ENCODE measurements around the gene EML5.

Gene EML5

GRCh38 chr14:88613552-88614010 is 179.2 kb downstream of the EML5 start:
- H3K27ac ChIP-seq, result peak overlapping the region; percentile 1 to 6
- TF ChIP-seq CTCF (IDR thresholded peaks at IDR 0.05), result no peak
- H3K36me3 ChIP-seq, result peaks cover 36 to 45% (median 37%) of the 10 kb centered on the region in 3 donors
- peaks cover 0 to 19% (median 16%) of the 10 kb centered on the region in 4 donors for H3K4me1 ChIP-seq
- H3K9me3 ChIP-seq, result no peaks in the 10 kb centered on the region
- intact Hi-C loops (cut with DNase I; ENCODE audit: low total_unique reads), result no loop called here
- no peak for DNase-seq
- no peaks in the 10 kb centered on the region for H3K27me3 ChIP-seq
- H3K4me3 ChIP-seq, result no peak overlapping the region

- no peak overlapping the region for H3K4me3 ChIP-seq
- H3K36me3 ChIP-seq, result peaks cover 42 to 51% (median 43%) of the 10 kb centered on the region in 3 donors
- no peaks in the 10 kb centered on the region for H3K9me3 ChIP-seq
- no peak for DNase-seq
- H3K27ac ChIP-seq, result no peak overlapping the region
- no peaks in the 10 kb centered on the region for H3K27me3 ChIP-seq
- TF ChIP-seq CTCF (IDR thresholded peaks at IDR 0.05), result no peak
- intact Hi-C loops (cut with DNase I; ENCODE audit: low total_unique reads), result no loop called here
- peaks cover 0 to 19% (median 16%) of the 10 kb centered on the region in 4 donors for H3K4me1 ChIP-seq
Measured at GRCh38 chr14:88612981-88613380, 179.8 kb downstream of the EML5 start.

GRCh38 chr14:88611878-88612277 is 180.9 kb downstream of the EML5 start:
- DNase-seq, result no peak
- peaks cover 50 to 62% (median 54%) of the 10 kb centered on the region in 3 donors for H3K36me3 ChIP-seq
- no peak overlapping the region for H3K27ac ChIP-seq
- no peaks in the 10 kb centered on the region for H3K27me3 ChIP-seq
- intact Hi-C loops (cut with DNase I; ENCODE audit: low total_unique reads), result no loop called here
- peaks cover 0 to 19% (median 16%) of the 10 kb centered on the region in 4 donors for H3K4me1 ChIP-seq
- H3K4me3 ChIP-seq, result no peak overlapping the region
- no peaks in the 10 kb centered on the region for H3K9me3 ChIP-seq
- TF ChIP-seq CTCF (IDR thresholded peaks at IDR 0.05), result no peak

- Histone ChIP-seq H3K27me3 (no peaks in the 10 kb centered on the region), H3K27ac (no peak overlapping the region), H3K9me3 (no peaks in the 10 kb centered on the region), H3K4me3 (no peak overlapping the region), H3K36me3 (peaks cover 72 to 97% (median 93%) of the 10 kb centered on the region in 3 donors), H3K4me1 (no peaks in the 10 kb centered on the region)
- no peak for DNase-seq
- intact Hi-C loops (cut with DNase I; ENCODE audit: low total_unique reads), result no loop called here
- no peak for TF ChIP-seq CTCF (IDR thresholded peaks at IDR 0.05)
Measured at GRCh38 chr14:88607829-88608228, 184.9 kb downstream of the EML5 start.

GRCh38 chr14:88605594-88605993 is 187.2 kb downstream of the EML5 start:
- TF ChIP-seq CTCF (IDR thresholded peaks at IDR 0.05), result no peak
- Histone ChIP-seq H3K9me3 (no peaks in the 10 kb centered on the region), H3K27ac (no peak overlapping the region), H3K27me3 (no peaks in the 10 kb centered on the region), H3K4me1 (no peaks in the 10 kb centered on the region), H3K4me3 (no peak overlapping the region), H3K36me3 (peaks cover 74 to 100% (median 89%) of the 10 kb centered on the region in 3 donors)
- intact Hi-C loops (cut with DNase I; ENCODE audit: low total_unique reads), result no loop called here
- no peak for DNase-seq

- Histone ChIP-seq H3K36me3 (peaks cover 75 to 100% (median 89%) of the 10 kb centered on the region in 3 donors), H3K9me3 (no peaks in the 10 kb centered on the region), H3K4me1 (no peaks in the 10 kb centered on the region), H3K4me3 (no peak overlapping the region), H3K27me3 (no peaks in the 10 kb centered on the region), H3K27ac (no peak overlapping the region)
- no peak for TF ChIP-seq CTCF (IDR thresholded peaks at IDR 0.05)
- intact Hi-C loops (cut with DNase I; ENCODE audit: low total_unique reads), result no loop called here
- DNase-seq, result no peak
Measured at GRCh38 chr14:88604212-88604611, 188.5 kb downstream of the EML5 start.

All from tibial artery (tissue), 4 donors.